GM18873 (cell line): ENCODE data around the gene FBXW5.

Source experiments
- ATAC-seq: cut with Tn5 transposase; IDR thresholded peaks from one replicate; pipeline ENCODE4 v1.9.1; 2021; ENCODE audit warnings: mild to moderate bottlenecking, moderate library complexity, moderate number of reproducible peaks; ENCODE audit not compliant: unreplicated experiment, low FRiP score

Gene FBXW5

GRCh38 chr9:136916330-136917184, 28.0 kb downstream of the FBXW5 start:
- ATAC-seq, result no peak

GRCh38 chr9:136915632-136916329, 28.8 kb downstream of the FBXW5 start:
- ATAC-seq, result no peak

DNA sequence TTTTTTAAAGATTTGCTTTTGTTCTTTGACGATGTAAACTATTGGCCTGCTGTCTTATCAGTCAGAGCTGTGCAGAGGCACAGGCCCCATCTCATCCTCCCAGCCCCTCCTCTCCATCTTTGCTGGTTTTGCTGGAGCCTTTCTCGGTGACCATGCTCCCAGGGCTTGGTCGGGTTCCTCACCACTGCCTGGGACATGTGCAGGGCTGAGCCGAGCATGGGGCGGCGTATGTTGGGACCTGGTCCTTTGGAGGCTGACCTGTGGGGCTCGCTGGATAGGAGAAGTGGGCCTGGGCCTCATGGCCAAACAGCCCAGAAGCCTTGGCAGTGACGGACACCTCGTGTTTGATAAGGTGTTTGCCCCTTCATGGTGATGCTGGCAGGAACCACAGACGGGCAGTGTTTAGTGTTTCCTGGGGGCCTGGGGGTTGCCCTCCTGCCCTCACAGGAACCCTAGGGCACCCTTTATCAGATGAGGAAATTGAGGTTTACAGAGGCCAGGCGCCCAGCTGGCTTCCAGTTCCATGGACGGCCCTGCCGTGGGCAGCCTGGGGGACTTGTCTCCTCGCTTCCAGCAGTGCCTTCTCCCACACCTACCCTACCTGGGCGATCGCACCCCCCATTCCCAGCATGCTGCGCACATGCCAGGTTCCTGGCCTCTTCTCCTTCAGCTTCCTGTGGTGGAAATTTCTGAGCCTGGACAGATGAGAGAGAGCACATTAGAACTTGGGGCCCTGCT, 30.7 kb downstream of the FBXW5 start:
- ATAC-seq, result no peak

DNA sequence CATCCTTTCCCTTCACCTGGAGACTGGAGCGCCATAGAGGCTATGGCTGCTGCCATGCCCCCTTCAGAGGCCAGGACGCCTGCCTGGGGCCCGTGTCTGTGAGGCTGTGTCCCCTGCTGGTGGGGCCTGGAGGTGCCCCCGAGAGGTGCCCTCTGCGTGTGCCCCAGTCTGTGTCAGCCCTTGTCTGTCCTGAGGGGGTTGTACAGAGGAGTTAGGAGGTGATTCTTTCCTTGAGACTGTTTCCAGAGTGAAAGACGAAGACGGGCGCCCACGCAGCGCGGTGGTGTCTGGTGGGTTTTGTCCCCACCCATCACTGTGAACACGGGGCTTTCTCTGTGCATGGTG, 33.7 kb downstream of the FBXW5 start:
- ATAC-seq, result no peak

GRCh38 chr9:136910197-136910900, 34.2 kb downstream of the FBXW5 start:
- ATAC-seq, result no peak

DNA sequence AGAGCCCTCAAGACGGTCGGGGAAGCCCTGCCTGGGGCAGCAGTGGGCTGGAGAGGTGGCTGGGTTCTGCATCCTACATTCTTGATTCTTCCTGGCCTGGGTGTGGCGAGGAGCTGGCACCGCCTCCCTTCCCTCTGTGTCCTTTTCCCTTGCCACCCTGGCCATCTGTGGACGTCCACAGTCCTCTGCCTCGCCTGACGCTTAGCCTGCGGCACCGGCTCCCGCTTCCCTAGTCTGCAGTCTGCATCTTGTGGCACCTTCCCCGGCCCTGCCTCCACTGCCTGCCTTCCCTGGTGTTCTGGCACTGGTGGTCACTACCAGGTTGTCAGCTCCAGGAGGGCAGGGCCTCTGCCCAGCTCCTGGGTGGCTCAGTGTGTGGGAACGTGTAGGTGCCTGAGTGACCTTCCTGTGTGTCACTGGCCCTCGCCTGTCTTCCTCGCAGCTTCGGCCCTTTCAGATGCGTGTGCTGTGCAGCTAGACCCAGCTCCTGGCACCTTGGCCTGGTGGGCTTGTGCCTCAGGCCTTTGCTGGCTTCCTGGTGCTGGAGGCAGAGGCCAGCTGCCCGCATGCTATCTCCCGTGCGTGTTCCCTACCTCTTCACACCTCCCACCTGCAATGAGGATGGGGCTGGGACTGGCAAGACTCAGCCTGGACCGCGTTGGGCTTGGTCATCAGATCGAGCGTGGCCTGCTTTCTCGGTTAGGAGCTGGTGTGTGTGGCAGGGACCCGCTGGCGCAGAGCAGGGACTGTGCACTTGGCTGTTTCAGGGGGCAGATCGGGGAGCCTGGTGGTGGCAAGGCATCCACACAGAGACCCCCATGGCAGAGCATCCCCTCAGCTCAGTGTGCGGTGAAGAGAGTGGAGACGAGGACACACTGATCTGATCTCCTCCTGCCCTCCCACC, 37.3 kb downstream of the FBXW5 start:
- no peak for ATAC-seq

DNA sequence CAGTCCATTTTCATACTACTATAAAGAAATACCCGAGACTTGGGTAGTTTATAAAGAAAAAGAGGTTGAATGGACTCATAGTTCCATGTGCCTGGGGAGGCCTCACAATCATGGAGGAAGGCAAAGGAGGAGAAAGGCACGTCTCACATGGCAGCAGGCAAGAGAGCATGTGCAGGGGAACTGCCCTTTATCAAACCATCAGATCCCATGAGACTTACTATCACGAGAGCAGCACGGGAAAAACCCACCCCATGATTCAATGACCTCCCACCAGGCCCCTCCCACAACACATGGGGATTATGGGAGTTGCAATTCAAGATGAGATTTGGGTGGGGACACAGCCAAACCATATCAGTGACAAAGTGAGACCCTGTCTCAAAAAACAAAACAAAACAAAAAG, 38.3 kb downstream of the FBXW5 start:
- ATAC-seq, result no peak

- no peak for ATAC-seq
Observed at GRCh38 chr9:136903041-136903554, 41.4 kb downstream of the FBXW5 start.

- peak; percentile 46 for ATAC-seq
Observed at GRCh38 chr9:136902259-136902821, 42.2 kb downstream of the FBXW5 start.

- peak; percentile 34 for ATAC-seq
Observed at GRCh38 chr9:136901516-136902258, 42.9 kb downstream of the FBXW5 start.

- ATAC-seq, result no peak
Observed at GRCh38 chr9:136900988-136901515, 43.5 kb downstream of the FBXW5 start.

DNA sequence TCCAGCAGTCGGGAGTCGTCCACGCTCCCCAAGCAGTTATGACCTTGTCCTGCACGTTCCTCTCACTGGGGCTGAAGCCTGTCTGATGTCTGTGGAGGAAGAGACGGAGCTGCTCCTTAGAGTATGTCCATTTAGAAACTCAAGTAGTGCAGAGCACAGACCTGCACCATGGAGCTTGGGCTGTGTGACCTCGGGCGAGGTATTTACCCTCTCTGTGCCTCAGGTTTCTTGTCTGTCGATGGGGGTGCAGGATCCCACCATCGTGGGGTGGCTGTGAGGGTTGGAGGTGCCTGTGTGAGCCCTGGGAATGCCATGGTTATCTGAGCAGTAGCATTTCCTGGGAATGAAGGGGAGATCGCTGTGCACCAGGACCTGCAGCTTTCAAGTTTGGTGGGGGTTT, 44.0 kb downstream of the FBXW5 start:
- no peak for ATAC-seq

DNA sequence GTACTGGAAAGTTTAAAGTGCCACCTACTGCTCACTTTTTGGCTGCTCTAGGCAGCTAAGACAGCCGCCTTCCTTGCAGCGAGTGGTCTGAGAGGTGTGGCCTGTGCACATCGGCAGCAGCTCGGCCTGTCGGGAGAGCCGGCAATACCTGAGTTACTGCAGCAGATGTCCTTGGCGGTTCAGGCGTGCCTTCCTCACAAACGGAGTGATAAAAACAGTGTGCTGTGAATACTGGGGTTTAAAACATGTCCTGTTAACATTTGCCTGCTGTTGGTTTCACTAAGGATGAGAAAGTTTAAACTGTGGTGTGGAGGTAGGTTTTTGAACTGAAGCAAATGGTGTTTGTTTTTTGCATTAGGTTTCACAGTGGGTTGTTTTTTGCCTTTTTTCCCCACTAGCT, 45.3 kb downstream of the FBXW5 start:
- peak; percentile 43 for ATAC-seq

- ATAC-seq, result no peak
Observed at GRCh38 chr9:136898483-136899100, 45.9 kb downstream of the FBXW5 start.

- ATAC-seq, result no peak
Observed at GRCh38 chr9:136896027-136896426, 48.5 kb downstream of the FBXW5 start.

GRCh38 chr9:136890661-136891060, 53.9 kb downstream of the FBXW5 start:
- ATAC-seq, result no peak
